ENCODE data around the gene POC1A. TPM values are rescaled to one million over a fixed set of nuclear protein-coding genes. Genes with fewer than 3 reads are reported as not detected.
"Not testable (repeated sequence)": the region's sequence is repeated elsewhere in the genome, so short reads cannot be mapped to it uniquely, and the experiment has no call there.

The POC1A gene
- total and polyA plus RNA-seq, 8 donors, result 0.37 to 1.1 (median 0.71) TPM

DNA sequence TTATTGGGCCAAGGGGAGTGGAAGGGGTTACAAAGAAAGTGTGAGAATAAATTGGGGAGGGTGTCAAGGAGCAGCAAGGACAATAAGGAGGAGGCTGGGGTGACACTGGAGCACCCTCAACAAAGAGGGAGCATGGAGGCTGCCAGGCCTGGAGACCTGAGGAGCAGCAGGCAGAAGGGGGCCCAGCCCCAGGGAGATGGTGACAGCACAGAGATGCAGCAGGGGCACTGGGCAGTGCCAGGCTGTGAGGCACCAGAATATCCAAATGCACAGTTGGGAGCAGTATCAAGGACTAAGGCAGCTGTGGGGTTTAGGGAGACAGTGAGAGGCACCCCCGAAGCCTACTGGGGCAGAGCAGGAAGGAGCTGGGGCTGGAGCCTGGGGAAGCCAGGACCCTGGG is 24.3 kb upstream of the POC1A start:
- FAIRE-seq, result no peak
- Histone ChIP-seq H3K27ac (no peak overlapping the region), H3K36me3 (no peaks in the 10 kb centered on the region), H3K4me3 (no peak overlapping the region), H3K9me3 (no peaks in the 10 kb centered on the region), H3K27me3 (no peaks in the 10 kb centered on the region), H3K4me1 (no peaks in the 10 kb centered on the region)
- DNase-seq, result no peak
- intact Hi-C loops (cut with DNase I), result no loop called here
- TF ChIP-seq CTCF (IDR thresholded peaks at IDR 0.05), result no peak
- ATAC-seq, result no peak
- 88 to 94% methylated on average over 1 of the region's 1 CpG for WGBS, 2 donors

DNA sequence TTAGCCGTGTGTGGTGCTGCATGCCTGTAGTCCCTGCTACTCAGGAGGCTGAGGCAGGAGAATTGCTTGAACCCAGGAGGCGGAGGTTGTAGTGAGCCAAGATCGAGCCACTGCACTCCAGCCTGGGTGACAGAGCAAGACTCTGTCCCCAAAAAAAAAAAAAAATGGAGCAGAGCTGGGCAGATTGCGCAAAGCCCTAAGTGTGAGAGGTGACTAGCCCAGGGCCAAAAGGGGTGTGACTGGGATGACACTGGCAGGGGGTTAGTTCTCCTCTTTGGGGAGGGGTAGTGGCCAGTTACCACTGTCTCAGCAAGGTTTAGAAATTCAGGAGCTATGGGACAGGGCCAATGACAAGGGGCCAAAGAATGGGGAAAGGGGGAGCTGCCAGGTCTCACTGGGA is 23.9 kb upstream of the POC1A start:
- H3K27me3 ChIP-seq; DNase-seq; H3K9me3 ChIP-seq; H3K36me3 ChIP-seq; intact Hi-C loops (cut with DNase I); H3K27ac ChIP-seq; H3K4me1 ChIP-seq; H3K4me3 ChIP-seq; FAIRE-seq; ATAC-seq: not testable (repeated sequence)
- 88 to 89% methylated on average over 4 of the region's 4 CpGs for WGBS, 2 donors

GRCh38 chr3:52177701-52178042 is 23.4 kb upstream of the POC1A start:
- no peaks in the 10 kb centered on the region for H3K36me3 ChIP-seq
- no peaks in the 10 kb centered on the region for H3K27me3 ChIP-seq
- H3K4me1 ChIP-seq, result no peaks in the 10 kb centered on the region
- H3K4me3 ChIP-seq, result no peak overlapping the region
- H3K27ac ChIP-seq, result no peak overlapping the region
- TF ChIP-seq CTCF (IDR thresholded peaks at IDR 0.05), result no peak
- intact Hi-C loops (cut with DNase I), result no loop called here
- peak in 1 of 6 donors; percentile 2 for DNase-seq
- 70 to 76% methylated on average over 4 to 5 of the region's 5 CpGs for WGBS, 2 donors
- no peaks in the 10 kb centered on the region for H3K9me3 ChIP-seq
- ATAC-seq, result no peak
- no peak for FAIRE-seq

GRCh38 chr3:52176951-52177700 is 22.9 kb upstream of the POC1A start:
- intact Hi-C loops (cut with DNase I), result no loop called here
- H3K27ac ChIP-seq, result no peak overlapping the region
- WGBS, 2 donors, result 55 to 69% methylated on average over 15 of the region's 15 CpGs
- no peak overlapping the region for H3K4me3 ChIP-seq
- H3K4me1 ChIP-seq, result no peaks in the 10 kb centered on the region
- peak in 1 of 6 donors; percentile 13 for DNase-seq
- no peaks in the 10 kb centered on the region for H3K27me3 ChIP-seq
- no peak for FAIRE-seq
- H3K9me3 ChIP-seq, result no peaks in the 10 kb centered on the region
- ATAC-seq, result peak in 3 of 4 donors; percentile 29 to 47 (median 40)
- no peaks in the 10 kb centered on the region for H3K36me3 ChIP-seq
- TF ChIP-seq CTCF (IDR thresholded peaks at IDR 0.05), result no peak

DNA sequence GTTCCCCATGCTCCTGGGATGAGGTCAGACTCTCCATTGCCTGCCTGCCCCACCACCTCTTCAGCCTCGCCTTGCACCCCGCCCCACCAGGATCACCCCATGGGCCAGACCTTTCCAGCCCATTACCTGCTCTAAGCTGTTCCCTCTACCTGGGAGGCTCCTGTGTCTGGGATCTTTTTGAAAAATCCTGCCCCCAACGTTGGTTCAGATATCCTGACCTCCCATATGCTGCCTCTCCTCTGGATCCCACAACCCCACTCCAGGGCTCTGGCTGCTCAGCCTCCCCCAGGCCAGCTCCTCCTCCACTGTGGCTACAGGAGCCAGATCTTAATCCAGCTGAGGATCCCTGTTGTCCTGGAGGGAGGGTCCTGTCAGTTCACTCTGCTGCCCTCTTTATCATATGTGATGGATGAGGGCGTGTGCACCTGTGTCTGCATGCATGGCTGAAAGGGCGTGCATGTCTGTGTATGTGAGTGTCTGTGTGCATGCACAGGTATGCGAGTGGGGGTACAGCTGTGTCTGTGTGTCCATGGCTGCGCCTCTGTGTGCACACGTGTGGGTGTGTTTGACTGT is 22.0 kb upstream of the POC1A start:
- no peak overlapping the region for H3K4me3 ChIP-seq
- intact Hi-C loops (cut with DNase I), result no loop called here
- H3K27ac ChIP-seq, result no peak overlapping the region
- TF ChIP-seq CTCF (IDR thresholded peaks at IDR 0.05), result no peak
- FAIRE-seq (no peak), ATAC-seq (no peak), DNase-seq (no peak)
- no peaks in the 10 kb centered on the region for H3K4me1 ChIP-seq
- H3K27me3 ChIP-seq, result no peaks in the 10 kb centered on the region
- WGBS, 2 donors, result 74 to 86% methylated on average over 8 of the region's 8 CpGs
- no peaks in the 10 kb centered on the region for H3K9me3 ChIP-seq
- H3K36me3 ChIP-seq, result no peaks in the 10 kb centered on the region

Data from pancreas (tissue), 10 donors.